HCT116 (cell line): ENCODE data around the gene MROH7.

Experiments used
- CEBPB ChIP-seq: IDR thresholded peaks from 2 replicates; pipeline ENCODE4 v1.6.1; 2012; ENCODE audit warnings: low read depth
- ELF1 ChIP-seq: IDR thresholded peaks from 2 replicates; pipeline ENCODE4 v1.6.1; 2012; ENCODE audit warnings: low read depth, borderline replicate concordance
- EZH2 ChIP-seq: fragments of 200-600 bp; sonication (generic); IDR thresholded peaks from 2 replicates; pipeline ENCODE4 v1.6.1; 2017; ENCODE audit warnings: antibody characterized with exemption, mixed run types
- POLR2A ChIP-seq: IDR thresholded peaks from 2 replicates; pipeline ENCODE4 v1.7.0; 2011; ENCODE audit warnings: borderline replicate concordance; ENCODE audit not compliant: insufficient read depth, insufficient read length; ENCODE audit errors: extremely low read depth
- POLR2AphosphoS5 ChIP-seq: IDR thresholded peaks from 2 replicates; pipeline ENCODE4 v1.6.1; 2011; ENCODE audit warnings: mild to moderate bottlenecking, low read depth, low read length, moderate library complexity
- RAD21 ChIP-seq: IDR thresholded peaks from 2 replicates; pipeline ENCODE4 v1.6.1; 2012; ENCODE audit warnings: low read depth, mild to moderate bottlenecking
- ZNF274 ChIP-seq: fragments of 200-500 bp; sonication (Bioruptor generic); IDR thresholded peaks from 2 replicates; pipeline ENCODE4 v1.6.1; 2014; ENCODE audit warnings: mild to moderate bottlenecking, low read depth, low read length, inconsistent platforms
- TF ChIP-seq, protein P1 (sequence below), 3 experiments: fragments of 200-600 bp in 1 of 3; sonication (generic) in 1 of 3; IDR thresholded peaks in 2 of 3; conservative IDR thresholded peaks in 1 of 3; 2 replicates each; pipeline ENCODE4 v1.5.1; 2012 to 2017; ENCODE audit warnings: low read depth in 2 of 3, low read length in 2 of 3, antibody characterized with exemption in 1 of 3, borderline replicate concordance in 1 of 3, control low read depth in 1 of 3, mild to moderate bottlenecking in 1 of 3, mixed read lengths in 1 of 3, mixed run types in 1 of 3, moderate library complexity in 1 of 3; ENCODE audit not compliant: insufficient read depth in 1 of 3
- TF ChIP-seq, protein P2 (sequence below): IDR thresholded peaks from 2 replicates; pipeline ENCODE4 v1.6.1; 2012; ENCODE audit warnings: low read depth
- TF ChIP-seq, protein P3 (sequence below): IDR thresholded peaks from 2 replicates; pipeline ENCODE4 v1.6.1; 2012
- TF ChIP-seq, protein P4 (sequence below): IDR thresholded peaks from 2 replicates; pipeline ENCODE4 v1.6.1; 2011; ENCODE audit warnings: mild to moderate bottlenecking, low read length, moderate library complexity; ENCODE audit not compliant: insufficient replicate concordance; ENCODE audit errors: extremely low read depth
- TF ChIP-seq, protein P5 (sequence below): IDR thresholded peaks from 2 replicates; pipeline ENCODE4 v1.6.1; 2012

DNA sequence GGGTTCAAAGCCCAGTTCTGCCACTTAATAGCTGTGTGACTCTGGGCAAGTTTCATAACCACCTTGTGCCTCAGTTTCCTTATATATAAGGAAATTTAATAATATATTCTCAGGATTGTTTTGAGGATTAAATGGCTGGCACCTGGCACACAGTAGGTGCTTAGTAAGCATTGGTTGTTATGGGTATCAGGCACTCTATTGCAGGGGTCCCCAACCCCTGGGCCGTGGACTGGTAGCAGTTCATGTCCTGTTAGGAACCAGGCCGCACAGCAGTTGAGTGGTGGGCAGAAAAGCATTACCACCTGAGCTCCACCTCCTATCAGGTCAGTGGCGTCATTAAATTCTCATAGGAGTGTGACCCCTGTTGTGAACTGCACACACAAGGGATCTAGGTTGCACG, 104.3 kb downstream of the MROH7 start:
- no peak for TF ChIP-seq ZNF274
- TF ChIP-seq, protein P1, sequence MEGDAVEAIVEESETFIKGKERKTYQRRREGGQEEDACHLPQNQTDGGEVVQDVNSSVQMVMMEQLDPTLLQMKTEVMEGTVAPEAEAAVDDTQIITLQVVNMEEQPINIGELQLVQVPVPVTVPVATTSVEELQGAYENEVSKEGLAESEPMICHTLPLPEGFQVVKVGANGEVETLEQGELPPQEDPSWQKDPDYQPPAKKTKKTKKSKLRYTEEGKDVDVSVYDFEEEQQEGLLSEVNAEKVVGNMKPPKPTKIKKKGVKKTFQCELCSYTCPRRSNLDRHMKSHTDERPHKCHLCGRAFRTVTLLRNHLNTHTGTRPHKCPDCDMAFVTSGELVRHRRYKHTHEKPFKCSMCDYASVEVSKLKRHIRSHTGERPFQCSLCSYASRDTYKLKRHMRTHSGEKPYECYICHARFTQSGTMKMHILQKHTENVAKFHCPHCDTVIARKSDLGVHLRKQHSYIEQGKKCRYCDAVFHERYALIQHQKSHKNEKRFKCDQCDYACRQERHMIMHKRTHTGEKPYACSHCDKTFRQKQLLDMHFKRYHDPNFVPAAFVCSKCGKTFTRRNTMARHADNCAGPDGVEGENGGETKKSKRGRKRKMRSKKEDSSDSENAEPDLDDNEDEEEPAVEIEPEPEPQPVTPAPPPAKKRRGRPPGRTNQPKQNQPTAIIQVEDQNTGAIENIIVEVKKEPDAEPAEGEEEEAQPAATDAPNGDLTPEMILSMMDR (IDR thresholded peaks at IDR 0.05 in 2 of 3, conservative IDR thresholded peaks at IDR 0.05 in 1 of 3; ENCODE audit: borderline replicate concordance in 1 of 3, insufficient read depth in 1 of 3, low read depth in 2 of 3, low read length in 2 of 3): no peak
- TF ChIP-seq POLR2AphosphoS5: no peak
- TF ChIP-seq, protein P2, sequence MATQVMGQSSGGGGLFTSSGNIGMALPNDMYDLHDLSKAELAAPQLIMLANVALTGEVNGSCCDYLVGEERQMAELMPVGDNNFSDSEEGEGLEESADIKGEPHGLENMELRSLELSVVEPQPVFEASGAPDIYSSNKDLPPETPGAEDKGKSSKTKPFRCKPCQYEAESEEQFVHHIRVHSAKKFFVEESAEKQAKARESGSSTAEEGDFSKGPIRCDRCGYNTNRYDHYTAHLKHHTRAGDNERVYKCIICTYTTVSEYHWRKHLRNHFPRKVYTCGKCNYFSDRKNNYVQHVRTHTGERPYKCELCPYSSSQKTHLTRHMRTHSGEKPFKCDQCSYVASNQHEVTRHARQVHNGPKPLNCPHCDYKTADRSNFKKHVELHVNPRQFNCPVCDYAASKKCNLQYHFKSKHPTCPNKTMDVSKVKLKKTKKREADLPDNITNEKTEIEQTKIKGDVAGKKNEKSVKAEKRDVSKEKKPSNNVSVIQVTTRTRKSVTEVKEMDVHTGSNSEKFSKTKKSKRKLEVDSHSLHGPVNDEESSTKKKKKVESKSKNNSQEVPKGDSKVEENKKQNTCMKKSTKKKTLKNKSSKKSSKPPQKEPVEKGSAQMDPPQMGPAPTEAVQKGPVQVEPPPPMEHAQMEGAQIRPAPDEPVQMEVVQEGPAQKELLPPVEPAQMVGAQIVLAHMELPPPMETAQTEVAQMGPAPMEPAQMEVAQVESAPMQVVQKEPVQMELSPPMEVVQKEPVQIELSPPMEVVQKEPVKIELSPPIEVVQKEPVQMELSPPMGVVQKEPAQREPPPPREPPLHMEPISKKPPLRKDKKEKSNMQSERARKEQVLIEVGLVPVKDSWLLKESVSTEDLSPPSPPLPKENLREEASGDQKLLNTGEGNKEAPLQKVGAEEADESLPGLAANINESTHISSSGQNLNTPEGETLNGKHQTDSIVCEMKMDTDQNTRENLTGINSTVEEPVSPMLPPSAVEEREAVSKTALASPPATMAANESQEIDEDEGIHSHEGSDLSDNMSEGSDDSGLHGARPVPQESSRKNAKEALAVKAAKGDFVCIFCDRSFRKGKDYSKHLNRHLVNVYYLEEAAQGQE: no peak
- TF ChIP-seq CEBPB: no peak
- no peak for TF ChIP-seq EZH2
- TF ChIP-seq, protein P3, sequence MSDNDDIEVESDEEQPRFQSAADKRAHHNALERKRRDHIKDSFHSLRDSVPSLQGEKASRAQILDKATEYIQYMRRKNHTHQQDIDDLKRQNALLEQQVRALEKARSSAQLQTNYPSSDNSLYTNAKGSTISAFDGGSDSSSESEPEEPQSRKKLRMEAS: no peak
- no peak for TF ChIP-seq ELF1
- no peak for TF ChIP-seq RAD21
- TF ChIP-seq, protein P4, sequence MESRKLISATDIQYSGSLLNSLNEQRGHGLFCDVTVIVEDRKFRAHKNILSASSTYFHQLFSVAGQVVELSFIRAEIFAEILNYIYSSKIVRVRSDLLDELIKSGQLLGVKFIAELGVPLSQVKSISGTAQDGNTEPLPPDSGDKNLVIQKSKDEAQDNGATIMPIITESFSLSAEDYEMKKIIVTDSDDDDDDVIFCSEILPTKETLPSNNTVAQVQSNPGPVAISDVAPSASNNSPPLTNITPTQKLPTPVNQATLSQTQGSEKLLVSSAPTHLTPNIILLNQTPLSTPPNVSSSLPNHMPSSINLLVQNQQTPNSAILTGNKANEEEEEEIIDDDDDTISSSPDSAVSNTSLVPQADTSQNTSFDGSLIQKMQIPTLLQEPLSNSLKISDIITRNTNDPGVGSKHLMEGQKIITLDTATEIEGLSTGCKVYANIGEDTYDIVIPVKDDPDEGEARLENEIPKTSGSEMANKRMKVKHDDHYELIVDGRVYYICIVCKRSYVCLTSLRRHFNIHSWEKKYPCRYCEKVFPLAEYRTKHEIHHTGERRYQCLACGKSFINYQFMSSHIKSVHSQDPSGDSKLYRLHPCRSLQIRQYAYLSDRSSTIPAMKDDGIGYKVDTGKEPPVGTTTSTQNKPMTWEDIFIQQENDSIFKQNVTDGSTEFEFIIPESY: no peak
- TF ChIP-seq, protein P5, sequence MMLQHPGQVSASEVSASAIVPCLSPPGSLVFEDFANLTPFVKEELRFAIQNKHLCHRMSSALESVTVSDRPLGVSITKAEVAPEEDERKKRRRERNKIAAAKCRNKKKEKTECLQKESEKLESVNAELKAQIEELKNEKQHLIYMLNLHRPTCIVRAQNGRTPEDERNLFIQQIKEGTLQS: no peak
- TF ChIP-seq POLR2A: no peak
